NCI-H2171 (cell line): Measurements from ENCODE around the gene ECI2.

Source experiments
- DNase-seq: peaks from one replicate; lab custom pipeline; 2025; lab: John Stamatoyannopoulos, UW

Gene ECI2, protein sequence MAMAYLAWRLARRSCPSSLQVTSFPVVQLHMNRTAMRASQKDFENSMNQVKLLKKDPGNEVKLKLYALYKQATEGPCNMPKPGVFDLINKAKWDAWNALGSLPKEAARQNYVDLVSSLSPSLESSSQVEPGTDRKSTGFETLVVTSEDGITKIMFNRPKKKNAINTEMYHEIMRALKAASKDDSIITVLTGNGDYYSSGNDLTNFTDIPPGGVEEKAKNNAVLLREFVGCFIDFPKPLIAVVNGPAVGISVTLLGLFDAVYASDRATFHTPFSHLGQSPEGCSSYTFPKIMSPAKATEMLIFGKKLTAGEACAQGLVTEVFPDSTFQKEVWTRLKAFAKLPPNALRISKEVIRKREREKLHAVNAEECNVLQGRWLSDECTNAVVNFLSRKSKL

GRCh38 chr6:4134841-4135664 is at the start of gene ECI2:
ECI2 (minus strand) TSS chr6:4135575; CDS start chr6:4135560, 15 bp downstream.
- peak; percentile 24 for DNase-seq

- no peak for DNase-seq
Observed at GRCh38 chr6:4180652-4181255, 45.4 kb upstream of the ECI2 start.

DNA sequence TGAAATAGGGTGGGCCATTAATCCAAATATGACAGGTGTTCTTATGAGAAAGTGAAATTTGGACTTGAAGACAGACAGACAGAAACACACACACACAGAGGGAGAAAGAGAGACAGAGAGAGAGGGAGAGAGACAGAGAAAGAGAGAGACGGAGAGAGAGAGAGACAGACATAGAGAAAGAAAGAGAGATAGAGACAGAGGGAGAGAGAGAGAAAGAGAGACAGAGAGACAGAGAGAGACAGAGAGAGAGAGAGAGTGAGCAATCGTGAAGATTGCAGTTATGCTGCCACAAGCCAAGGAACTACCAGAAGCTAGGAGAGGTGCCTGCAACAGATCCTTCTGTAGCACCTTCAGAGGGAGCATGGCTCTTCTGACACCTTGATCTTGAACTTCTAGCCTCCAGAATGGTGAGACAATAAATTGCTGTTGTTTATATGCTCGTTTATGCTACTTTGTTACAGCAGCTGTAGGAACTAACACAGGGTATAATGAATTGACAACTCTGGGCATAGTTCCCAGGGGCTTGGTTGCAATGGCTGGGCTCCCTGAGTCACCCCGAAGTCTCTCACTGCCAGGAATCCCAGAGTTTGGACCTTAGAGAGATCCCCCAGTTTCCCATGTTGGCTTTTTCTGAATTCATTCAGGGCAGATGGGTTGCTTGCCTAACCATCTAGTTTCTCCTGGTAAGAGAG is 44.7 kb upstream of the ECI2 start:
- no peak for DNase-seq

DNA sequence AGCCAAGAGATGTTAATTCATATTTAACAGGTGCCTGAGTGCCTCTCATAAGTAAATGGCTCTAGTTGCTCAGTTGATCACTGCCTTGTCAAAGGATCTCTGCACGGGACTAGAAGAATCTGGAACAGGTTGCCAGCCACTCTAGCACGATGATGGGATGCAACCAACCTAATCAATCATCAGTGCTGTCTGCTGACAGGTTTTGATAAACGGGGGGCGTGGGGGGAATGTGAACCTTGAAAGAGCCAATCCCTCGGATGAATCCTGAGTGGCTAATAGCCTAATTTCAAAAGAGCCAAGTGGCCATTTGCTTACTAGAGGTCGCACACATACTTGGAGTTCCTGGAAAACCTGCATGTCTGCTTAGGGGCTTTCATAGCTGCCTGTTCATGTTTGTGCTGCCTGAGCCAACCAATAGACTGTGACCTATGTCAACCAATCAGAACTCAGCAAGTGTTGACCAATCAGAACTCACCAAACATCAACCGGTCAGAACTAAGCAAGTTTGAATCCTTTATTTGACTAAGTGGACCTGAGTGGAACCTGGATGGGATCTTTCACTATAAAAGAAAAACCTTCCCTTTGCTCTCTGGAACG is 43.5 kb upstream of the ECI2 start:
- DNase-seq = no peak

DNA sequence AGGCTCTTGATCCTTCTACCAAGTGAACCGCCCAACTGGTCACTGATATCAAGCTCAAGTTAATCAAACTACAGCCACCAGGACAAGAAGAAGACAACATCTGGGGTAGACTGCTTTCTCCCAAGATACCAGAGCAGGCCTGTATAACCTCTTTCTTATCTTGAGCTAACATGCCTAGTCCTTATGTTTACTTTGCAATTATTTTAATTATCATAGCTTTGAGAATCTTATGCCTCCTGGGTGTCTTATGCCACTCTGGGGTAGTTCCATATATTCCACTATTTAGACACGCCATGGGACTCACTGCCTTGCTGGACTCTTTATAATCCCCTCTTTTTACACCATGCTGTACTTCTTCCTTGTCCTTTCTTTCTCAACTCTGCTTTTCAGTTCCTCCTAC is 41.5 kb upstream of the ECI2 start:
- DNase-seq = no peak

DNA sequence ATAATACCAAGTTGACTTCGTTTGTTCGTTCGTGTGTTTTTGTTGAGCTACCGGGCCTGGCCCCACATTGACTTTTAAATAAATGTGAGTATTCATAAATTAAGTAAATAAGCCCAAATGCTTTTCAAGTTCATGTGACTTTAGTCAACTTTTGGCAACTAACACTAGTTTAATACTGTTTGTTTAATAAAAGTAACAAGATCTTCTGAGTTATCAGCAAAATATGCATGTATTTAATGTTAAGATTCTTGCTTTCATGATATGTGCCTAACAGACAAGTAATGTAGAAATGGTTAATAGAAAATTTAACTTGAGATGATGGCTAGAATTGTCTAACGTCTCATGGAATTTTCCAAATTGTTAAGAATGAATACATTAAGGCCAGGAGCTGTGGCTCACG is 38.7 kb upstream of the ECI2 start:
- DNase-seq = no peak

GRCh38 chr6:4172368-4172767 is 37.0 kb upstream of the ECI2 start:
- no peak for DNase-seq

DNA sequence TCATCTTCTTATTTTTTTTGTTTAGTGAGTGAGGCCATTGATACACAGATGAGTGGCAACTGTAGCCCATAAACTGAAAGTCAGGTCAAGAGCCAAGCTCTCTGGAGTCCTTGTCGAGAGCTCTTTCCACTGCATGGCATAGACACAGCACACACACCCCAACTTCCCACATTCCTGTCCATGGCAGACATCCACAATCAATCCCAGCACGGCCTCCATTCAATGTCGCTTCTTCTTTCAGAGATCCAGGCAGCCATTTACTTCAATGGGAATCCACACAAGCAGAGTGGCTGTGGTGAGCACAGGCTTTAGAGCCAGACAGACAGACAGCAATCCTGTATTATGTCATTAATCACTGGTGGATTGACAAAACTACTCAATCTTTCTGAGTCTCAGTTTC is 34.9 kb upstream of the ECI2 start:
- DNase-seq = no peak

DNA sequence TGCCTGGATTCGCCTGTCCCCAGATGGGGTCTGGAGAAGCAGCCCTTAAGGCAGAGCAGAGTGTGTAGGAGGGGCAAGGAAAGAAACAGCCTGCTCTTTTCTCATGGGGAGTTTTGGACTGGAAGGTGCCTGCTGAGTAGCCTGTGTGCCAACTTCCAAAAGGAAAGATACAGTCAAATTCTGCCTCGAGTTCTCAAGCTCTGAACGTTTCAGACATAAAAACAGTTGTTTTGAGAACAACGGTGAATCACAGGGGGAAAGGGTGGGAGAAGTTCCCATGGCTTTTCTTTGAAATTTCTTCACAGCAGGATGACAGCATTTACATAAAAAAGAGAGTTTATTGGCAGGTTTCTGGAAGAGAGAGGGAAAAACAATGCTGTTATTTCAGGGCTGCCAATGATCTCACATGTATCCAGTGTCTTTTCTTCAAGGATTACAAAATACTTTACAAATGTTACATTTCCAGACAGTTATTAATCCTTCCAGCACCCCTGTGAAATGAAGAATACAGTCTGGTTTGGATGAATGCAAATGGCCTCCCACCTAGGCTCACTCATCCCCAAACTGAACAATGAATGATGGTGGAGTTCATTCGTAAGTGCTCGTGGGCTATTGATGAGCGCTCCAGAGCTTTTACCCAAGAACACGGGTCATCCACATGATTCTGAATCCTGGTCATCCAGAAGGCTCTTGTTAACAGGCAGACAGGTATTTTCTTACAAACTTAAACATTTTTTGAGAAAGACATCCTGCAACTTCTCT is 33.8 kb upstream of the ECI2 start:
- no peak for DNase-seq

DNA sequence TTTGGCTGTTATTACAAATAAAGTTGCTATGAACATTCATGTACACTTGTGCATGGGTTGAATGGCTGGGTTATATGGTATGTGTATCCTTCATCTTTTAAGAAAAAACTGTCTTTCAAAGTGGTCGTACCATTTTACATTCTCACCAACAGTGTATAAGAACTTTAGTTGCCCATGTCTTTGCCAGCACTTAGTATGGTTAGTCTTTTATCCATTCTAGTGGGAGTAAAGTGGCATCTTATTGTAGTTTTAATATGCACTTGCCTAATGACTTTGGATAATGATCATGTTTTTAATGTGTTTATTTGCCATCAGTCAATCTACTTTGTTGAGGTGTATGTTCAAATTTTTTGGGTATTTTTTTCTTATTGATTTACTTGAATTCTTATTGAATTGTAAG is 32.5 kb upstream of the ECI2 start:
- no peak for DNase-seq

DNA sequence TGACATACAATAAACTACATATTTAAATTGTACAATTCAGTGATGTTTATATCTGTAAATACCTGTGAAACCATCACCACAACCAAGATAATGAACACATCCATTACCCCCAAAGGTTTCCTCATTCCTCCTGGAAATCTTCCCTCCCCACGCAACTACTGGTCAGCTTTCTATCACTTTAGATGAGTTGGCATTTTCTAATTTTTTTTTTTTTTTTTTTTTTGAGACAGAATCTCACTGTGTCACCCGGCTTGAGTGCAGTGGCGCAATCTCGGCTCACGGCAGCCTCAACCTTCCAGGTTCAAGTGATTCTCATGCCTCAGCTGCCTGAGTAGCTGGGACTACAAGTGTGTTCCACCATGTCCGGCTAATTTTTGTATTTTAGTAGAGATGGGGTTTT is 31.7 kb upstream of the ECI2 start:
- no peak for DNase-seq

GRCh38 chr6:4164456-4164855 is 29.1 kb upstream of the ECI2 start:
- no peak for DNase-seq

GRCh38 chr6:4164117-4164442 is 28.7 kb upstream of the ECI2 start:
- DNase-seq = no peak

- no peak for DNase-seq
Observed at GRCh38 chr6:4163408-4164116, 28.2 kb upstream of the ECI2 start.

- DNase-seq = no peak
Observed at GRCh38 chr6:4162370-4162769, 27.0 kb upstream of the ECI2 start.

GRCh38 chr6:4159491-4159890 is 24.1 kb upstream of the ECI2 start:
- no peak for DNase-seq

DNA sequence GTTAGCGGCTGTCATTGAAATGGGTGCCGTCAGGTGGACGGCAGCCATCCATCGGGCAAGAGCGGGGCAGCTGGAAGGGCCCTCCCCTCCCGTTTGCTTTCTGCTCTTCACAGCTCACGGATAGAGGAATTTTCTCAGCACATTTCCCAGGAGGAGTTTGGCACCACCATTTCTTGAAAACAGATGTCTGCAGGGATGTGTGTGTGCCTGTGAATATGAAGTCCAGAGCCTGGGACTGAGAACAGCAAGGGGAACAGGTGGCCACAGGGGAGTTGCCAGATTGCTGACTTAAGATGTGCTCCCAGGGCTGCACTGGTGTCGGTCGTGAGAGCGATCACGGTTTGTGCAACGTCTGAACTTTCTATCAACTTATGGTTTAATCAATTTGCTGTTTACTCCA is 22.1 kb upstream of the ECI2 start:
- no peak for DNase-seq

GRCh38 chr6:4155848-4156466 is 20.6 kb upstream of the ECI2 start:
- DNase-seq = peak; percentile 60

DNA sequence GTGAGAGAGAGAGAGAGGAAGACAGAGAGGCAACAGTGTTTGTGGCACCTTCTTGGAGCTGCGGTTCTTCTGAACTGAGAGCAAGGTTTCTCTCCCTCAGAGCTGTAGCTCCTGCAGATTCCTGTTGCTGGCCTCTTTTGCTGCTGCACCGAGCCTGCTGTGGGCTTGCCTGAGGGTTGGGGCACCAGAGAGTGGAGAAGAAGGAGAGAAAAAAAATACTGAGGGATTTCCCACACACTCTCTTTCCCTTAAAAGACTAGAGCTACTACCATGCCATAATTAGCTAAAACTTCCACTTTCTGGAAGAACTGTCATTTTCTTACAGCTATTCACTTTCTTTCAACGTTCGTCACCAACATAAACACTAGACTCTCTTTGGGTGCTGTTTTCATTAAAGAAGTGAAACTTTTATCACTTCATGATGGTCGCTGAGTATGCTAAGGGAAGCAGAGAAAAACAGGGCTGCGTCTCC is 18.2 kb upstream of the ECI2 start:
- no peak for DNase-seq

- DNase-seq = no peak
Observed at GRCh38 chr6:4145083-4145482, 9.7 kb upstream of the ECI2 start.
